ENCODE data around the gene MAGI1. TPM values are rescaled to one million over a fixed set of nuclear protein-coding genes. Genes with fewer than 3 reads are reported as not detected.

The MAGI1 gene
- total RNA-seq, 1 experiment from 2014 or later, result 58.2 TPM

DNA sequence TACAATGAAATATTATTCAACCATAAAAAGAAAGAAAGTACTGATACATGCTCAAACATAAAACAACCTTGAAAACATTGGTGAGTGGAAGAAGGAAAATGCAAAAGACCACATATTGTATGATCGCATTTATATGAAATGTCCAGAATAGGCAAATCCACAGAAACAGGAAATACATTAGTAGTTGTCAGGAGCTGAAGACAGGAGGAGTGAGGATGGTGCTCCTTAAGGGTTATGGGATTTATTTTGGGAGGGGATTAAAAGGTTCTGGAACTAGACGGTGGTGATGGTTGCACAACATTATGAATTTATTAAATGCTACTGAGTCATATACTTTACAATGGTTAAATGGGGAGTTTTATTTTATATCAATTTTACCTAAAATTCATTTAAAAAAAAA, 12.1 kb upstream of the MAGI1 start:
- no peaks in the 10 kb centered on the region; the same call in 1 of the 2 replicates for H3K27me3 Mint-ChIP-seq (ENCODE audit: low read depth)
- DNase-seq (ENCODE audit: low spot score) (no peak), ATAC-seq (no peak)
- peaks cover under 1% of the 10 kb centered on the region; the same call in 1 of the 2 replicates for H3K36me3 Mint-ChIP-seq
- TF ChIP-seq, protein P1, sequence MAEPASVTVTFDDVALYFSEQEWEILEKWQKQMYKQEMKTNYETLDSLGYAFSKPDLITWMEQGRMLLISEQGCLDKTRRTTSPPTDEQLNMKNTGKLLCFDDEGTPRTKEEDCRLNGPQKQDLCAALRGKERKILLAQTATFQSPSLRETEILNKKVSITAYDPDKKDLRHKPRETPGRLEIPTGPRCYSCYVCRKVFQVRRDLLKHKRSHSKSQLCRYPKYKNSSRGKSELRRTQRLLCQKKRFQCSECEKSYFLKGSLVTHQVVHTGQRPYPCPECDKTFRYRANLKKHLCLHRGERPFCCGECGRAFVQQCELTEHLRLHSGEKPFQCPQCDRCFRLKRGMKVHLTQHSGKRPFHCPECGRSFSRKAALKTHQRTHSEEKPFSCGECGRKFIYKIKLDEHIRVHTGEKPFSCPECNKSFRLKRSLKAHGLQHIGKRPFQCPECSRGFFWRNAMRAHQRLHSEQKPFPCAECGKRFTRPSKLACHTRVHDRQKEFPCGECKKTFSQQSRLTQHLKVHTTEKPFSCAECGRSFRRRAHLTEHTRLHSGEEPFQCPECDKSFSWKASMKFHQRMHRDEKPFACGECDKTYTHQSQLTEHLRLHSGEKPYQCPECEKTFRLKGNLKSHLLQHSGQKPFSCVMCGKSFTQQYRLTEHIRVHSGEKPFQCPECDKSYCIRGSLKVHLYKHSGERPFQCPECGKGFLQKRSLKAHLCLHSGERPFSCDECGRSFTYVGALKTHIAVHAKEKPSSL (CRISPR knock-in tag; conservative IDR thresholded peaks at IDR 0.05), result no peak
- TF ChIP-seq ELF4 (CRISPR knock-in tag; IDR thresholded peaks at IDR 0.05; ENCODE audit: low read depth) (no peak), TP53 (CRISPR knock-in tag; IDR thresholded peaks at IDR 0.05) (no peak), TEAD4 (CRISPR knock-in tag; IDR thresholded peaks at IDR 0.05) (no peak), SOX15 (CRISPR knock-in tag; IDR thresholded peaks at IDR 0.05) (no peak), NR3C1 (CRISPR knock-in tag; conservative IDR thresholded peaks at IDR 0.05; ENCODE audit: low read depth) (no peak), FOXK1 (CRISPR knock-in tag; IDR thresholded peaks at IDR 0.05) (no peak), ZBTB21 (CRISPR knock-in tag; IDR thresholded peaks at IDR 0.05; ENCODE audit: borderline replicate concordance) (no peak), IRF2 (CRISPR knock-in tag; IDR thresholded peaks at IDR 0.05; ENCODE audit: borderline replicate concordance, low read depth) (no peak), ZNF416 (CRISPR knock-in tag; IDR thresholded peaks at IDR 0.05) (no peak), OVOL2 (CRISPR knock-in tag; IDR thresholded peaks at IDR 0.05; ENCODE audit: borderline replicate concordance) (no peak), NR2C2 (CRISPR knock-in tag; IDR thresholded peaks at IDR 0.05) (no peak)
- TF ChIP-seq, protein P2, sequence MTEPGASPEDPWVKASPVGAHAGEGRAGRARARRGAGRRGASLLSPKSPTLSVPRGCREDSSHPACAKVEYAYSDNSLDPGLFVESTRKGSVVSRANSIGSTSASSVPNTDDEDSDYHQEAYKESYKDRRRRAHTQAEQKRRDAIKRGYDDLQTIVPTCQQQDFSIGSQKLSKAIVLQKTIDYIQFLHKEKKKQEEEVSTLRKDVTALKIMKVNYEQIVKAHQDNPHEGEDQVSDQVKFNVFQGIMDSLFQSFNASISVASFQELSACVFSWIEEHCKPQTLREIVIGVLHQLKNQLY (CRISPR knock-in tag; IDR thresholded peaks at IDR 0.05), result no peak
- TF ChIP-seq, protein P3, sequence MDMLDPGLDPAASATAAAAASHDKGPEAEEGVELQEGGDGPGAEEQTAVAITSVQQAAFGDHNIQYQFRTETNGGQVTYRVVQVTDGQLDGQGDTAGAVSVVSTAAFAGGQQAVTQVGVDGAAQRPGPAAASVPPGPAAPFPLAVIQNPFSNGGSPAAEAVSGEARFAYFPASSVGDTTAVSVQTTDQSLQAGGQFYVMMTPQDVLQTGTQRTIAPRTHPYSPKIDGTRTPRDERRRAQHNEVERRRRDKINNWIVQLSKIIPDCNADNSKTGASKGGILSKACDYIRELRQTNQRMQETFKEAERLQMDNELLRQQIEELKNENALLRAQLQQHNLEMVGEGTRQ (CRISPR knock-in tag; IDR thresholded peaks at IDR 0.05), result no peak
- TF ChIP-seq, protein P4, sequence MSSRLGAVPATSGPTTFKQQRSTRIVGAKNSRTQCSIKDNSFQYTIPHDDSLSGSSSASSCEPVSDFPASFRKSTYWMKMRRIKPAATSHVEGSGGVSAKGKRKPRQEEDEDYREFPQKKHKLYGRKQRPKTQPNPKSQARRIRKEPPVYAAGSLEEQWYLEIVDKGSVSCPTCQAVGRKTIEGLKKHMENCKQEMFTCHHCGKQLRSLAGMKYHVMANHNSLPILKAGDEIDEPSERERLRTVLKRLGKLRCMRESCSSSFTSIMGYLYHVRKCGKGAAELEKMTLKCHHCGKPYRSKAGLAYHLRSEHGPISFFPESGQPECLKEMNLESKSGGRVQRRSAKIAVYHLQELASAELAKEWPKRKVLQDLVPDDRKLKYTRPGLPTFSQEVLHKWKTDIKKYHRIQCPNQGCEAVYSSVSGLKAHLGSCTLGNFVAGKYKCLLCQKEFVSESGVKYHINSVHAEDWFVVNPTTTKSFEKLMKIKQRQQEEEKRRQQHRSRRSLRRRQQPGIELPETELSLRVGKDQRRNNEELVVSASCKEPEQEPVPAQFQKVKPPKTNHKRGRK (CRISPR knock-in tag; IDR thresholded peaks at IDR 0.05; ENCODE audit: borderline replicate concordance), result no peak
- TF ChIP-seq, protein P5, sequence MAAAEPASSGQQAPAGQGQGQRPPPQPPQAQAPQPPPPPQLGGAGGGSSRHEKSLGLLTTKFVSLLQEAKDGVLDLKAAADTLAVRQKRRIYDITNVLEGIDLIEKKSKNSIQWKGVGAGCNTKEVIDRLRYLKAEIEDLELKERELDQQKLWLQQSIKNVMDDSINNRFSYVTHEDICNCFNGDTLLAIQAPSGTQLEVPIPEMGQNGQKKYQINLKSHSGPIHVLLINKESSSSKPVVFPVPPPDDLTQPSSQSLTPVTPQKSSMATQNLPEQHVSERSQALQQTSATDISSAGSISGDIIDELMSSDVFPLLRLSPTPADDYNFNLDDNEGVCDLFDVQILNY (CRISPR knock-in tag; IDR thresholded peaks at IDR 0.05), result no peak
- TF ChIP-seq, protein P6, sequence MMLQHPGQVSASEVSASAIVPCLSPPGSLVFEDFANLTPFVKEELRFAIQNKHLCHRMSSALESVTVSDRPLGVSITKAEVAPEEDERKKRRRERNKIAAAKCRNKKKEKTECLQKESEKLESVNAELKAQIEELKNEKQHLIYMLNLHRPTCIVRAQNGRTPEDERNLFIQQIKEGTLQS (CRISPR knock-in tag; conservative IDR thresholded peaks at IDR 0.05), result no peak
- H3K4me1 Mint-ChIP-seq, result peaks cover 29% of the 10 kb centered on the region
- peaks cover 6% of the 10 kb centered on the region for H3K9me3 Mint-ChIP-seq
- no peak overlapping the region for H3K27ac Mint-ChIP-seq
- no peak overlapping the region for H3K4me3 Mint-ChIP-seq
- POLR2A ChIA-PET, result no interaction called here
- CTCF ChIA-PET, result no interaction called here

DNA sequence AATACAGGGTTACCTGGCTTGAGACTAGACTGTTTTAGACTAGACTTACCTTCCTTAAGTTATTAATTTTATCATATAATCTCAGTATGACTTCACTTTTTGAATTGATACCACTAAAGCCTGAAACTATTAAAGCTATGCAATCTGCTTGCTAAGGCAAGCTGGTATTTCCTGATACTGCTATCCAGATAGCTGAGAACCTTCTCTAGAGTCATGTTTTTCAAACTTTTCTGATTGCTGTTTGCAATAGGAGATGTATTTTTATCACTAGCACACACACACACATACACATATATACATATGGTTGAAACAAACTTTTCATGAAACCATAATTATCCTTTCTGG, 9.3 kb upstream of the MAGI1 start:
- DNase-seq (ENCODE audit: low spot score) (no peak), ATAC-seq (no peak)
- H3K27ac Mint-ChIP-seq, result no peak overlapping the region
- H3K9me3 Mint-ChIP-seq, result peaks cover 5% of the 10 kb centered on the region
- ChIA-PET CTCF (interaction anchor here (0.5 to 1.2 kb wide), 2 partner anchors 91 to 694 kb away, joined by 3 read pairs; no protein-coding TSS in a partner anchor), POLR2A (no interaction called here)
- H3K4me3 Mint-ChIP-seq, result no peak overlapping the region
- H3K27me3 Mint-ChIP-seq (ENCODE audit: low read depth), result no peaks in the 10 kb centered on the region
- peaks cover 8% of the 10 kb centered on the region for H3K4me1 Mint-ChIP-seq
- H3K36me3 Mint-ChIP-seq, result no peaks in the 10 kb centered on the region
- TF ChIP-seq CREM (CRISPR knock-in tag; IDR thresholded peaks at IDR 0.05) (no peak), MXD4 (CRISPR knock-in tag; IDR thresholded peaks at IDR 0.05; ENCODE audit: borderline replicate concordance) (no peak), JUN (CRISPR knock-in tag; IDR thresholded peaks at IDR 0.05) (no peak), FOXK1 (CRISPR knock-in tag; IDR thresholded peaks at IDR 0.05) (no peak), ZNF232 (CRISPR knock-in tag; IDR thresholded peaks at IDR 0.05) (no peak), SMAD4 (CRISPR knock-in tag; IDR thresholded peaks at IDR 0.05) (no peak), SP1 (CRISPR knock-in tag; conservative IDR thresholded peaks at IDR 0.05) (no peak)
- TF ChIP-seq, protein P7, sequence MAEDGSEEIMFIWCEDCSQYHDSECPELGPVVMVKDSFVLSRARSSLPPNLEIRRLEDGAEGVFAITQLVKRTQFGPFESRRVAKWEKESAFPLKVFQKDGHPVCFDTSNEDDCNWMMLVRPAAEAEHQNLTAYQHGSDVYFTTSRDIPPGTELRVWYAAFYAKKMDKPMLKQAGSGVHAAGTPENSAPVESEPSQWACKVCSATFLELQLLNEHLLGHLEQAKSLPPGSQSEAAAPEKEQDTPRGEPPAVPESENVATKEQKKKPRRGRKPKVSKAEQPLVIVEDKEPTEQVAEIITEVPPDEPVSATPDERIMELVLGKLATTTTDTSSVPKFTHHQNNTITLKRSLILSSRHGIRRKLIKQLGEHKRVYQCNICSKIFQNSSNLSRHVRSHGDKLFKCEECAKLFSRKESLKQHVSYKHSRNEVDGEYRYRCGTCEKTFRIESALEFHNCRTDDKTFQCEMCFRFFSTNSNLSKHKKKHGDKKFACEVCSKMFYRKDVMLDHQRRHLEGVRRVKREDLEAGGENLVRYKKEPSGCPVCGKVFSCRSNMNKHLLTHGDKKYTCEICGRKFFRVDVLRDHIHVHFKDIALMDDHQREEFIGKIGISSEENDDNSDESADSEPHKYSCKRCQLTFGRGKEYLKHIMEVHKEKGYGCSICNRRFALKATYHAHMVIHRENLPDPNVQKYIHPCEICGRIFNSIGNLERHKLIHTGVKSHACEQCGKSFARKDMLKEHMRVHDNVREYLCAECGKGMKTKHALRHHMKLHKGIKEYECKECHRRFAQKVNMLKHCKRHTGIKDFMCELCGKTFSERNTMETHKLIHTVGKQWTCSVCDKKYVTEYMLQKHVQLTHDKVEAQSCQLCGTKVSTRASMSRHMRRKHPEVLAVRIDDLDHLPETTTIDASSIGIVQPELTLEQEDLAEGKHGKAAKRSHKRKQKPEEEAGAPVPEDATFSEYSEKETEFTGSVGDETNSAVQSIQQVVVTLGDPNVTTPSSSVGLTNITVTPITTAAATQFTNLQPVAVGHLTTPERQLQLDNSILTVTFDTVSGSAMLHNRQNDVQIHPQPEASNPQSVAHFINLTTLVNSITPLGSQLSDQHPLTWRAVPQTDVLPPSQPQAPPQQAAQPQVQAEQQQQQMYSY (CRISPR knock-in tag; IDR thresholded peaks at IDR 0.05), result no peak
- TF ChIP-seq, protein P8, sequence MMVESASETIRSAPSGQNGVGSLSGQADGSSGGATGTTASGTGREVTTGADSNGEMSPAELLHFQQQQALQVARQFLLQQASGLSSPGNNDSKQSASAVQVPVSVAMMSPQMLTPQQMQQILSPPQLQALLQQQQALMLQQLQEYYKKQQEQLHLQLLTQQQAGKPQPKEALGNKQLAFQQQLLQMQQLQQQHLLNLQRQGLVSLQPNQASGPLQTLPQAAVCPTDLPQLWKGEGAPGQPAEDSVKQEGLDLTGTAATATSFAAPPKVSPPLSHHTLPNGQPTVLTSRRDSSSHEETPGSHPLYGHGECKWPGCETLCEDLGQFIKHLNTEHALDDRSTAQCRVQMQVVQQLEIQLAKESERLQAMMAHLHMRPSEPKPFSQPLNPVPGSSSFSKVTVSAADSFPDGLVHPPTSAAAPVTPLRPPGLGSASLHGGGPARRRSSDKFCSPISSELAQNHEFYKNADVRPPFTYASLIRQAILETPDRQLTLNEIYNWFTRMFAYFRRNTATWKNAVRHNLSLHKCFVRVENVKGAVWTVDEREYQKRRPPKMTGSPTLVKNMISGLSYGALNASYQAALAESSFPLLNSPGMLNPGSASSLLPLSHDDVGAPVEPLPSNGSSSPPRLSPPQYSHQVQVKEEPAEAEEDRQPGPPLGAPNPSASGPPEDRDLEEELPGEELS (CRISPR knock-in tag; IDR thresholded peaks at IDR 0.05), result no peak

Measured in WTC11 (cell line).